Esophagus muscularis mucosa (tissue), 4 donors: ENCODE data around the gene SLC14A1. TPM values are rescaled to one million over a fixed set of nuclear protein-coding genes. Genes with fewer than 3 reads are reported as not detected.

Source experiments
- DNase-seq: peaks from one replicate; pipeline ENCODE4 v3.0.0-alpha.2; 2017; ENCODE audit errors: extremely low spot score
- H3K27ac ChIP-seq, 4 donors: fragments of 200-600 bp; sonication (generic); replicated peaks in 1 of 4; 1 replicate in 3 of 4; 2 replicates in 1 of 4; pipeline ENCODE4 v1.5.1; 2016 to 2019; ENCODE audit warnings: mild to moderate bottlenecking in 1 of 4
- H3K27me3 ChIP-seq, 4 donors: fragments of 200-600 bp; sonication (generic); one replicate each; pipeline versions ENCODE4 v1.5.1 to v1.6.0; 2016 to 2019
- H3K36me3 ChIP-seq, 4 donors: fragments of 200-600 bp; sonication (generic); one replicate each; pipeline ENCODE4 v1.5.1; 2016 to 2019
- H3K4me1 ChIP-seq, 4 donors: fragments of 200-600 bp; sonication (generic); one replicate each; pipeline ENCODE4 v1.5.1; 2016 to 2019
- H3K4me3 ChIP-seq, 4 donors: fragments of 200-600 bp; sonication (generic); 1 replicate in 2 of 4; 2 replicates in 2 of 4; pipeline ENCODE4 v1.5.1; 2016 to 2019; ENCODE audit warnings: mild to moderate bottlenecking in 4 of 4, moderate library complexity in 1 of 4
- H3K9me3 ChIP-seq, 4 donors: fragments of 200-600 bp; sonication (generic); 1 replicate in 3 of 4; 2 replicates in 1 of 4; pipeline ENCODE4 v1.5.1; 2016 to 2019
- EP300 ChIP-seq: sonication (generic); formaldehyde crosslinking; IDR thresholded peaks from one replicate; pipeline ENCODE4 v1.6.1; 2017; ENCODE audit warnings: antibody characterized with exemption
- POLR2A ChIP-seq: fragments of 450-650 bp; IDR thresholded peaks from one replicate; pipeline ENCODE4 v1.6.1; 2017; ENCODE audit warnings: antibody characterized with exemption, moderate library complexity, mild to moderate bottlenecking, low read depth
- POLR2AphosphoS5 ChIP-seq, 2 donors: sonication (generic); formaldehyde crosslinking; IDR thresholded peaks; one replicate each; pipeline ENCODE4 v1.6.1; 2017; ENCODE audit warnings: antibody characterized with exemption in 2 of 2
- WGBS: methylation state at CpG from one replicate; pipeline ENCODE4 v1.1.5; 2018; 5-methylcytosine and 5-hydroxymethylcytosine counted together
- intact Hi-C: fragments of 100-400 bp; cut with DNase I; formaldehyde crosslinking; loops from one replicate; pipeline ENCODE4 v1.15.1; 2023
- total RNA-seq, 4 donors: library from RNA; depleted of rRNA; stranded (reverse); fragments of >200 nt; gene quantifications; one replicate each; pipeline versions ENCODE4 v1.1.0 to v1.2.1, GENCODE V29; 2016
- TF ChIP-seq, protein P1 (sequence below), 3 experiments: fragments of 200-600 bp in 2 of 3; fragments of 450-650 bp in 1 of 3; sonication (generic) in 2 of 3; IDR thresholded peaks; one replicate each; pipeline ENCODE4 v1.5.1; 2017 to 2019; ENCODE audit warnings: antibody characterized with exemption in 3 of 3, mild to moderate bottlenecking in 2 of 3, moderate library complexity in 1 of 3

Gene SLC14A1
- total RNA-seq, 4 donors from 2014 or later = 0.42 to 4.8 (median 1.5) TPM

DNA sequence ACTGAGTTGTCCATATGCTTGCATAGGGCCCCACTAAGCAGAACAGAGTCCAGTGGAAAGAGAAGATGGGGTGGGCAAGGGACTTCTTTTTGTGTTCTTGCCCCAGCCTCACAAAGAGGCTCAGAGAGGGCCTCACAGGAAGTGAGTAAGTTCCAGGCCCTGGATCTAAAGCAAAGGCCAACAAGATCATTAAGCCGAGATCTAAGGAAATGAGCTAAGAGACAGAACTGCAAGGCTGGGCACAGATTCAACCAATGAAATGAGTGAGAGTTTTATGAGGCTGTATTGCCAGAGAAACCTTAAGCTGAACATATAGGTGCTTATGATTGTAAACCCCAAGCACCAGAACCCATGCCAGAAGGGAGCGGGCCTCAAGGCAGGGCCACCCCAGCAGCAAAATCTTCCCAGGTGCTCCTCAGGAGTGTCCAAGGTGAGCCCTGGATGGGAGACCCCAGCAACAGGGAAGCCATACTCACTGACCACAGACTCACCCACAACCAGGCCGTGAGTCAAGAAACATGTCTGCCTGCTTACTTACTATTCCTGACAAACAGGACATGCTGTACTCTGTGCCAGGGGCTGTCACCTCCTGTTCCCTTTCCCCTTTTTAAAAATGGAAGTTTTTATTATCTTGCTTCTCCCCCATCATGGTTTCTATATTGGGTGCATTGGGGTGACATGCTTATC is 40.2 kb downstream of the SLC14A1 start:
- Histone ChIP-seq H3K4me1 (no peaks in the 10 kb centered on the region), H3K4me3 (no peak overlapping the region), H3K27me3 (peaks cover 0 to 11% (median 0%) of the 10 kb centered on the region in 4 donors), H3K9me3 (no peaks in the 10 kb centered on the region), H3K36me3 (no peaks in the 10 kb centered on the region), H3K27ac (no peak overlapping the region)
- TF ChIP-seq, protein P1, sequence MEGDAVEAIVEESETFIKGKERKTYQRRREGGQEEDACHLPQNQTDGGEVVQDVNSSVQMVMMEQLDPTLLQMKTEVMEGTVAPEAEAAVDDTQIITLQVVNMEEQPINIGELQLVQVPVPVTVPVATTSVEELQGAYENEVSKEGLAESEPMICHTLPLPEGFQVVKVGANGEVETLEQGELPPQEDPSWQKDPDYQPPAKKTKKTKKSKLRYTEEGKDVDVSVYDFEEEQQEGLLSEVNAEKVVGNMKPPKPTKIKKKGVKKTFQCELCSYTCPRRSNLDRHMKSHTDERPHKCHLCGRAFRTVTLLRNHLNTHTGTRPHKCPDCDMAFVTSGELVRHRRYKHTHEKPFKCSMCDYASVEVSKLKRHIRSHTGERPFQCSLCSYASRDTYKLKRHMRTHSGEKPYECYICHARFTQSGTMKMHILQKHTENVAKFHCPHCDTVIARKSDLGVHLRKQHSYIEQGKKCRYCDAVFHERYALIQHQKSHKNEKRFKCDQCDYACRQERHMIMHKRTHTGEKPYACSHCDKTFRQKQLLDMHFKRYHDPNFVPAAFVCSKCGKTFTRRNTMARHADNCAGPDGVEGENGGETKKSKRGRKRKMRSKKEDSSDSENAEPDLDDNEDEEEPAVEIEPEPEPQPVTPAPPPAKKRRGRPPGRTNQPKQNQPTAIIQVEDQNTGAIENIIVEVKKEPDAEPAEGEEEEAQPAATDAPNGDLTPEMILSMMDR (IDR thresholded peaks at IDR 0.05) = no peak
- no peak for TF ChIP-seq POLR2AphosphoS5 (IDR thresholded peaks at IDR 0.05)
- no peak for TF ChIP-seq POLR2A
- no peak for TF ChIP-seq EP300
- intact Hi-C loops = no loop called here
- 64% methylated on average over 3 of the region's 3 CpGs for WGBS
- DNase-seq = no peak

DNA sequence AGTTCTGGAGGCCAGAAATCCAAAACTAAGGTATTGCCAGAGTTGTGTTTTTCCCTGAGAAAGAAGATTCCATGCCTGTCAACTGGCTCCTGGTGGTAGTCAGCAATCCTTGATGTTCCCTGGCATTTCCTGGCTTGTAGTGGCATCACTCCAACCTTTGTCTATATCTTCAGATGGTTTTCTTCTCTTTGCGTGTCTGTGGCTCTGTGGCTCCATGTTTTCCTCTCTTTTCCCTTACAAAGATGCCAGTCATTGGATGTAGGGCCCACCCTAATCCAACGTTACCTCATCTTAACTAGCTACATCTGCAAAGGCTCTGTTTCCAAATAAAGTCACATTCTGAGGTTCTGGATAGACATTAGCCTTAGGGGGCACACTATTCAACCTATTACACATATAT is 41.8 kb downstream of the SLC14A1 start:
- Histone ChIP-seq H3K27me3 (peaks cover 0 to 15% (median 0%) of the 10 kb centered on the region in 4 donors), H3K4me3 (no peak overlapping the region), H3K36me3 (no peaks in the 10 kb centered on the region), H3K27ac (no peak overlapping the region), H3K4me1 (no peaks in the 10 kb centered on the region), H3K9me3 (no peaks in the 10 kb centered on the region)
- no peak for TF ChIP-seq POLR2AphosphoS5 (IDR thresholded peaks at IDR 0.05)
- no peak for TF ChIP-seq EP300
- no peak for DNase-seq
- intact Hi-C loops = no loop called here
- WGBS = 78% methylated on average over 2 of the region's 2 CpGs

DNA sequence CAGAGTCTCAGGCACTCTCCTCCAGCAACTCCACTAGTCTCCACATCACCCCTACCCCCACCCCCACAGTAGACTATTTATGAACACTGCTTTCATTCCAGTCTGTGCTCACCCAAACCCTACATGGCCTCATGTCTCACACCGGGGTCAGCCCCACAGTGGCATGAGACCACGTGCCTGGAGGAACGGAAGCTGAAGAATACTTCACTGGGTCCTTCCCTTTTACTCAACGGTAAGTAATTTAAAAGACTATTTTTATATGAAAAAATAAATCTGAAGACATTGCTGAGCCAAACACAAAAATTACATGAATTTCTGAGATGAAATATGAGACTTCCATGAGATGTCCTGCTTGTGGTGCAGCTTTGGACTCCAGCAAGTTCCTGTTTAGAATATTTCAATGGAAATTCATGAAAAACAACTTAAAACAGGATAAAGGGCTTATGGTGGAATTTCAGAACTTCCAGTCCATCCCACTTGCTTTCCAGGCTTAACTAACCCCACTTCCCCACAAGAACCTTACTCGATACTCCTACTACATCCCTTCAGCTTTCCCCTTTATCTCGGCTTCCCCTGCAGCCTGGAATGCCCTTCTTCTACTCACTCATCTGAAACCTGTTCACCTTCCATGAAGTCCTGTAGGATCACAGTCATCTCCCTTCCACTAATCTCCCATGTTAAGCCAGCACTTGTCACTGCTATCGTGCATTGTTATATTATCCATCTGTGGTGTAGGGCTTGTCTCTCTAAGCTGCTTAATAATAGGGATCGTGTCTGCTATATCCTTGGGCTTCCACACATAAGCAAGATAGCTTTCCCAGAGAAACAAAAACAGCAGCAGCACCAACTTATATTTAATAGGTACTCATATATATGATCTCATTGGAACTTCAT is 47.9 kb downstream of the SLC14A1 start:
- Histone ChIP-seq H3K4me1 (peaks cover 6 to 13% (median 8%) of the 10 kb centered on the region in 4 donors), H3K36me3 (no peaks in the 10 kb centered on the region), H3K9me3 (no peaks in the 10 kb centered on the region), H3K27me3 (peaks cover 0 to 32% (median 0%) of the 10 kb centered on the region in 4 donors), H3K27ac (no peak overlapping the region), H3K4me3 (no peak overlapping the region)
- DNase-seq = no peak
- intact Hi-C loops = no loop called here
- TF ChIP-seq POLR2A (no peak), EP300 (no peak), POLR2AphosphoS5 (IDR thresholded peaks at IDR 0.05) (no peak)
- TF ChIP-seq, protein P1 (IDR thresholded peaks at IDR 0.05) = no peak
- 77% methylated on average over 8 of the region's 8 CpGs for WGBS

DNA sequence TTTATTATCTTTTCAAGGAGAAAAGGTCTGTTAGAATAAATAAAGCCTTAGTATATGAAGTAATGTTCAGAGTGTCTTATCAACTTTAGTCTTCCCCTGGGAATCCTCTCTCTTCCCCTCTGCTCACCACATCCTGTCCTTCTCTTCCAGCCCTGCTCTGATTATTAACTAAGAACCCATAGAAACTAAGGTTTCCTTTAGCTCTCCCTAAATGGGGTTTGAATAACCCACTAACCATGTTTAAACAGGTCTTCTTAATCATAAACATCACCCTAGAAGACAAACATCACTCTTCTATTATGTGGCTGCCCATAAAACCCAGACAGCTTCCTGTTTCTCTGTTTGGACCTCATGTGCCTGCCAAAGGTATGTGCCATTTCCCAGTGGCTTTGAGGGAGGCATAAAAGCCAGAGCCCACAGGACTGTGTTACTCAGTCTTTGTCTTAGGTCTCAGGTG is 50.1 kb downstream of the SLC14A1 start:
- no peaks in the 10 kb centered on the region for H3K9me3 ChIP-seq
- H3K4me1 ChIP-seq = peaks cover 6 to 13% (median 8%) of the 10 kb centered on the region in 4 donors
- TF ChIP-seq, protein P1 (IDR thresholded peaks at IDR 0.05) = no peak
- TF ChIP-seq EP300 (no peak), POLR2AphosphoS5 (IDR thresholded peaks at IDR 0.05) (no peak), POLR2A (no peak)
- H3K27ac ChIP-seq = no peak overlapping the region
- no peak for DNase-seq
- intact Hi-C loops = no loop called here
- no peaks in the 10 kb centered on the region for H3K36me3 ChIP-seq
- no peak overlapping the region for H3K4me3 ChIP-seq
- peaks cover 0 to 32% (median 0%) of the 10 kb centered on the region in 4 donors for H3K27me3 ChIP-seq

DNA sequence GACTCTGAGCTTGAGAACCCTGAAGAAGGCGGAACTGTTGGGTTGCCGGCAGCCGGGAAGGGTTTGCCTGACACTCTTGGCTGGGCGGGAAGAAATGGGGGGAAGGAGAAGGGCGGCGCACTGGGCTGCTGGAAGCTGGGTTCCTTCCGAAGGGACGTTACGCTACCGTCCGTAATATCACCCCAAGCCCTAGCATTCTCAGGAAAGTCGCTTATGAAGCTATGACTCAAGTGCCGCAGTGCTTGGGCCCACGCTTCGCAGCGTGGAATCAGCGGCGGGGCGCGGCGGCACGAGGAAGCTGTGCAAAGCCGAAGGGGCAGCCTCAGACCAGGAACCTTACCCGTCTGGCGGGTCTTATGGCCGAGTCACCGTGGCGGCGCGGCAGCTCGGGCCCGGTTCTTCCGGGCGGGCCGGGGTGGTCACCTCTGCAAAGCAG is 51.3 kb downstream of the SLC14A1 start:
- intact Hi-C loops = no loop called here
- peak; percentile 96 for DNase-seq

More for the DNA sequence above, 51.3 kb downstream of the SLC14A1 start:
- peak; percentile 63 to 73 for TF ChIP-seq POLR2AphosphoS5 (IDR thresholded peaks at IDR 0.05)
- TF ChIP-seq, protein P1 (IDR thresholded peaks at IDR 0.05) = no peak
- Histone ChIP-seq H3K4me1 (peaks cover 6 to 13% (median 8%) of the 10 kb centered on the region in 4 donors), H3K36me3 (no peaks in the 10 kb centered on the region), H3K27me3 (peaks cover 0 to 22% (median 0%) of the 10 kb centered on the region in 4 donors), H3K4me3 (peak overlapping the region; percentile 63 to 78 (median 68)), H3K9me3 (no peaks in the 10 kb centered on the region), H3K27ac (peak overlapping the region; percentile 68 to 78 (median 73))
- 3% methylated on average over 11 of the region's 35 CpGs for WGBS
